Measurements from ENCODE around the gene ZNF385D. TPM values are rescaled to one million over a fixed set of nuclear protein-coding genes. Genes with fewer than 3 reads are reported as not detected.

ZNF385D gene
- total and polyA plus RNA-seq, 12 donors, result 0.09 to 1.3 (median 0.63) TPM

- Histone ChIP-seq H3K27me3 (no peaks in the 10 kb centered on the region), H3K4me3 (no peak overlapping the region), H3K27ac (no peak overlapping the region), H3K9me3 (replicated peaks in 1 of 3) (no peaks in the 10 kb centered on the region), H3K4me1 (replicated peaks in 1 of 2) (no peaks in the 10 kb centered on the region), H3K36me3 (replicated peaks in 1 of 2) (no peaks in the 10 kb centered on the region)
- TF ChIP-seq POLR2A (IDR thresholded peaks at IDR 0.05), result no peak
- TF ChIP-seq CTCF (IDR thresholded peaks at IDR 0.05), result no peak
- intact Hi-C loops (cut with DNase I), result no loop called here
- 52 to 76% (median 72%) methylated on average over 1 of the region's 1 CpG for WGBS, 4 donors
- DNase-seq, result no peak
These were observed 284.5 kb downstream of the ZNF385D start for GRCh38 chr3:21466476-21466875.

- H3K4me1 ChIP-seq (replicated peaks in 1 of 2), result no peaks in the 10 kb centered on the region
- H3K36me3 ChIP-seq (replicated peaks in 1 of 2), result no peaks in the 10 kb centered on the region
- intact Hi-C loops (cut with DNase I), result no loop called here
- DNase-seq, result no peak
- TF ChIP-seq POLR2A (IDR thresholded peaks at IDR 0.05) (no peak), CTCF (IDR thresholded peaks at IDR 0.05) (no peak)
- no peak overlapping the region for H3K27ac ChIP-seq
- no peaks in the 10 kb centered on the region for H3K9me3 ChIP-seq (replicated peaks in 1 of 3)
- H3K27me3 ChIP-seq, result no peaks in the 10 kb centered on the region
- no peak overlapping the region for H3K4me3 ChIP-seq
- WGBS, 4 donors, result 51 to 59% (median 56%) methylated on average over 3 of the region's 3 CpGs
These were observed 286.3 kb downstream of the ZNF385D start for GRCh38 chr3:21464746-21465145.

- 84 to 96% (median 95%) methylated on average over 4 of the region's 4 CpGs for WGBS, 4 donors
- no peak for DNase-seq
- no peak overlapping the region for H3K27ac ChIP-seq
- no peaks in the 10 kb centered on the region for H3K4me1 ChIP-seq (replicated peaks in 1 of 2)
- TF ChIP-seq POLR2A (IDR thresholded peaks at IDR 0.05) (no peak), CTCF (IDR thresholded peaks at IDR 0.05) (no peak)
- intact Hi-C loops (cut with DNase I), result no loop called here
- H3K27me3 ChIP-seq, result no peaks in the 10 kb centered on the region
- H3K4me3 ChIP-seq, result no peak overlapping the region
- no peaks in the 10 kb centered on the region for H3K9me3 ChIP-seq (replicated peaks in 1 of 3)
- no peaks in the 10 kb centered on the region for H3K36me3 ChIP-seq (replicated peaks in 1 of 2)
These were observed 287.7 kb downstream of the ZNF385D start for GRCh38 chr3:21463319-21463718.

DNA sequence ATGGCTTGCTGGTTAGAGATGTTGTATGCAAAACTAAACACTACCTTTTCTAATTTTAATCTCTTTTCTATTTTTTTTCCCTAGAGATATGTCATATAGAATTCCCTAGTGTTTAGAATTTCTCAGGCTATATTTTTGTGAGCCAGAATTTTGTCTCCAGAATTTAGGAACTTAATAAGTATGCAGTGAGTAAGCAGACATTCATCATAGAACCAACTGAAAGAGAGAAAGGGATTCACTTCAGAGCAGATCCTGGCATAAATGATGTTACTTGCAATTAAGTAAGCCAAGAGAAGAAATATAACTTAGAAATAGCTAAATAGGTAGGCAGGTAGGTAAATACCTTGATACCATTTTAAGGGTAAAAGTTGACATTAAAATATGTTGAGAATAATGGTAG lies 288.9 kb downstream of the ZNF385D start:
- TF ChIP-seq CTCF (IDR thresholded peaks at IDR 0.05), result no peak
- TF ChIP-seq POLR2A (IDR thresholded peaks at IDR 0.05), result no peak
- Histone ChIP-seq H3K27me3 (no peaks in the 10 kb centered on the region), H3K36me3 (replicated peaks in 1 of 2) (no peaks in the 10 kb centered on the region), H3K4me1 (replicated peaks in 1 of 2) (no peaks in the 10 kb centered on the region), H3K4me3 (no peak overlapping the region), H3K27ac (no peak overlapping the region), H3K9me3 (replicated peaks in 1 of 3) (no peaks in the 10 kb centered on the region)
- no peak for DNase-seq
- intact Hi-C loops (cut with DNase I), result no loop called here
